HepG2 (cell line): ENCODE results near the gene KRT77. TPM values are rescaled to one million over a fixed set of nuclear protein-coding genes. Genes with fewer than 3 reads are reported as not detected.

Experiments used
- ATAC-seq: fragments of 200-7000 bp; cut with Tn5 transposase; 3 replicates; pipeline ENCODE4 v1.9.1; 2020; ENCODE audit warnings: mild to moderate bottlenecking, moderate library complexity
- BruUV-seq: library from RNA; stranded (reverse); fragments of 400-500 nt; replicated peaks from 2 replicates; lab custom pipeline; 2021; lab: Mats Ljungman, UMichigan
- CTCF ChIA-PET: fragments of 300-600 bp; formaldehyde crosslinking; extraction: SDS; loops from one replicate; lab custom pipeline; 2021; ENCODE audit warnings: low total read pairs, inconsistent platforms, low intra/inter-chr PET ratio; lab: Yijun Ruan, JAX
- POLR2A ChIA-PET: fragments of 350-600 bp; sonication (Branson Sonifier 250); formaldehyde crosslinking; loops from one replicate; lab custom pipeline; 2020; ENCODE audit warnings: antibody characterized with exemption, inconsistent platforms; lab: Yijun Ruan, JAX
- DNase-seq: peaks from one replicate; pipeline ENCODE4 v3.0.0-alpha.2; 2015; ENCODE audit warnings: low spot score
- FAIRE-seq: peaks from 3 replicates; lab custom pipeline; 2011; peaks lifted over from hg19 to GRCh38; lab: Jason Lieb, UNC
- H2AFZ ChIP-seq: one replicate; pipeline ENCODE4 v1.6.1; 2011; ENCODE audit warnings: low read length, inconsistent platforms
- H3K27ac ChIP-seq: fragments of 300-600 bp; 3 replicates; pipeline ENCODE4 v1.8.0; 2011; ENCODE audit warnings: mixed run types, mild to moderate bottlenecking, mixed read lengths, low read length, inconsistent platforms; ENCODE audit not compliant: insufficient read depth; ENCODE audit errors: extremely low read length
- H3K27me3 ChIP-seq, 2 experiments: fragments of 200-600 bp in 1 of 2; 2 replicates in 1 of 2; 3 replicates in 1 of 2; pipeline versions ENCODE4 v1.6.0 to v1.8.0; 2011; ENCODE audit warnings: low read length in 2 of 2, mild to moderate bottlenecking in 2 of 2, moderate library complexity in 2 of 2, inconsistent platforms in 1 of 2; ENCODE audit not compliant: insufficient read depth in 2 of 2, control insufficient read depth in 1 of 2
- H3K36me3 ChIP-seq, 2 experiments: fragments of 200-600 bp in 1 of 2; replicated peaks in 1 of 2; 2 replicates in 1 of 2; 3 replicates in 1 of 2; pipeline versions ENCODE4 v1.5.1 to v1.8.0; 2011; ENCODE audit warnings: low read length in 2 of 2, inconsistent platforms in 1 of 2; ENCODE audit not compliant: insufficient read depth in 2 of 2, control insufficient read depth in 1 of 2
- H3K4me1 ChIP-seq: 2 replicates; pipeline ENCODE4 v1.5.1; 2012; ENCODE audit warnings: low read length, inconsistent platforms; ENCODE audit not compliant: insufficient read depth
- H3K4me2 ChIP-seq: 2 replicates; pipeline ENCODE4 v1.6.0; 2011; ENCODE audit warnings: low read depth, low read length, inconsistent platforms
- H3K4me3 ChIP-seq, 3 experiments: fragments of 200-600 bp in 1 of 3; sonication (generic), shearing (Covaris generic) in 1 of 3; replicated peaks in 1 of 3; 2 replicates each; pipeline ENCODE4 v1.5.1; 2011 to 2016; ENCODE audit warnings: low read length in 3 of 3, inconsistent platforms in 2 of 3, low read depth in 2 of 3, mild to moderate bottlenecking in 2 of 3, control low read depth in 1 of 3, mixed read lengths in 1 of 3; ENCODE audit not compliant: insufficient read depth in 1 of 3
- H3K79me2 ChIP-seq: one replicate; pipeline ENCODE4 v1.6.1; 2011; ENCODE audit warnings: low read length, inconsistent platforms; ENCODE audit not compliant: insufficient read depth
- H3K9ac ChIP-seq: 2 replicates; pipeline ENCODE4 v1.6.0; 2011; ENCODE audit warnings: mild to moderate bottlenecking, low read depth, low read length, inconsistent platforms; ENCODE audit not compliant: insufficient read depth
- H3K9me3 ChIP-seq: 2 replicates; pipeline ENCODE4 v1.5.1; 2012; ENCODE audit warnings: mild to moderate bottlenecking, low read length
- H4K20me1 ChIP-seq: 2 replicates; pipeline ENCODE4 v1.6.0; 2011; ENCODE audit warnings: inconsistent platforms, mild to moderate bottlenecking, low read length, moderate library complexity; ENCODE audit not compliant: insufficient read depth
- AGO1 ChIP-seq: fragments of 200-400 bp; formaldehyde crosslinking; IDR thresholded peaks from 2 replicates; pipeline ENCODE4 v1.6.1; 2017; ENCODE audit warnings: mild to moderate bottlenecking, low read depth, low read length, moderate library complexity; ENCODE audit not compliant: poor library complexity, severe bottlenecking
- ARNTL ChIP-seq: sonication (generic); formaldehyde crosslinking; IDR thresholded peaks from 2 replicates; pipeline ENCODE4 v1.4.0; 2020; ENCODE audit warnings: mild to moderate bottlenecking, missing genetic modification reagents
- CHD4 ChIP-seq: fragments of 200-600 bp; sonication (generic); IDR thresholded peaks from 2 replicates; pipeline ENCODE4 v1.7.0; 2017; ENCODE audit warnings: mild to moderate bottlenecking, low read length, borderline replicate concordance
- DR1 ChIP-seq: sonication (generic); formaldehyde crosslinking; IDR thresholded peaks from 2 replicates; pipeline ENCODE4 v1.8.0; 2021; ENCODE audit warnings: mild to moderate bottlenecking, missing genetic modification reagents, inconsistent platforms
- NCOA2 ChIP-seq: sonication (generic); formaldehyde crosslinking; IDR thresholded peaks from 2 replicates; pipeline ENCODE4 v1.8.0; 2022; ENCODE audit warnings: inconsistent platforms
- NCOR1 ChIP-seq: fragments of 200-600 bp; sonication (generic); IDR thresholded peaks from 2 replicates; pipeline ENCODE4 v1.7.0; 2017; ENCODE audit warnings: antibody characterized with exemption, low read length, borderline replicate concordance
- NFE2L2 ChIP-seq: fragments of 150-350 bp; IDR thresholded peaks from 2 replicates; pipeline ENCODE4 v1.6.1; 2014; ENCODE audit warnings: low read length
- SP1 ChIP-seq, 2 experiments: fragments of 450-650 bp in 1 of 2; sonication (generic) in 1 of 2; formaldehyde crosslinking in 1 of 2; IDR thresholded peaks; 2 replicates each; pipeline versions ENCODE4 v1.4.0 to v1.6.1; 2016 to 2020; ENCODE audit warnings: missing genetic modification reagents in 1 of 2
- THRA ChIP-seq: sonication (generic); formaldehyde crosslinking; IDR thresholded peaks from 2 replicates; pipeline ENCODE4 v1.4.0; 2020; ENCODE audit warnings: missing genetic modification reagents, borderline replicate concordance
- ZNF317 ChIP-seq: sonication (generic); formaldehyde crosslinking; IDR thresholded peaks from 2 replicates; pipeline ENCODE4 v1.5.0; 2020; ENCODE audit warnings: mild to moderate bottlenecking, missing genetic modification reagents
- ZNF468 ChIP-seq: sonication (generic); formaldehyde crosslinking; IDR thresholded peaks from 2 replicates; pipeline ENCODE4 v1.8.0; 2022; ENCODE audit warnings: mild to moderate bottlenecking, moderate library complexity, missing genetic modification reagents
- ZNF569 ChIP-seq: sonication (generic); formaldehyde crosslinking; IDR thresholded peaks from 2 replicates; pipeline ENCODE4 v1.5.0; 2020; ENCODE audit warnings: mild to moderate bottlenecking, missing genetic modification reagents, moderate library complexity, borderline replicate concordance
- in situ Hi-C: cut with HindIII; loops from 2 replicates; pipeline ENCODE4 v1.10.0; 2017; ENCODE audit warnings: low pct_unique_long_range_greater_than_20kb; ENCODE audit not compliant: extremely low pct_ligation_motif_present
- intact Hi-C: fragments of 100-400 bp; cut with micrococcal nuclease; formaldehyde crosslinking; loops from one replicate; pipeline ENCODE4 v1.10.0; 2022; ENCODE audit not compliant: unreplicated experiment
- polyA plus RNA-seq, 8 experiments: library from polyadenylated mRNA; depleted of rRNA in 3 of 8; stranded (reverse) in 7 of 8; unstranded in 1 of 8; fragments of >200 nt; fragmentation: Illumina TruSeq in 4 of 8; extraction: Trizol in 4 of 8; gene quantifications; 2 replicates each; pipeline versions ENCODE4 v1.2.1 to v1.2.3, GENCODE V29; 2011 to 2016; ENCODE audit warnings: low read depth in 4 of 8, missing spikeins in 1 of 8, mixed read lengths in 1 of 8; ENCODE audit not compliant: insufficient read depth in 1 of 8
- total RNA-seq, 5 experiments: library from RNA; depleted of rRNA; stranded (reverse); fragments of >200 nt; fragmentation: Illumina TruSeq; extraction: Trizol; gene quantifications; 2 replicates each; pipeline ENCODE4 v1.2.3, GENCODE V29; 2016; ENCODE audit warnings: low read depth in 1 of 5
- TF ChIP-seq, protein P1 (sequence below): fragments of 450-650 bp; IDR thresholded peaks from 2 replicates; pipeline ENCODE4 v1.6.1; 2017; ENCODE audit warnings: mild to moderate bottlenecking
- TF ChIP-seq, protein P2 (sequence below): sonication (generic); formaldehyde crosslinking; IDR thresholded peaks from 2 replicates; pipeline ENCODE4 v1.8.1; 2023; ENCODE audit warnings: missing genetic modification reagents, inconsistent platforms, borderline replicate concordance

Gene KRT77
- total and polyA plus RNA-seq, 2 of the 13 experiments (the other 11 are each of a cell fraction or from before 2014, with no cell fraction given), result not detected

GRCh38 chr12:52663420-52663819 lies 39.9 kb downstream of the KRT77 start (continued):
- TF ChIP-seq, protein P1, sequence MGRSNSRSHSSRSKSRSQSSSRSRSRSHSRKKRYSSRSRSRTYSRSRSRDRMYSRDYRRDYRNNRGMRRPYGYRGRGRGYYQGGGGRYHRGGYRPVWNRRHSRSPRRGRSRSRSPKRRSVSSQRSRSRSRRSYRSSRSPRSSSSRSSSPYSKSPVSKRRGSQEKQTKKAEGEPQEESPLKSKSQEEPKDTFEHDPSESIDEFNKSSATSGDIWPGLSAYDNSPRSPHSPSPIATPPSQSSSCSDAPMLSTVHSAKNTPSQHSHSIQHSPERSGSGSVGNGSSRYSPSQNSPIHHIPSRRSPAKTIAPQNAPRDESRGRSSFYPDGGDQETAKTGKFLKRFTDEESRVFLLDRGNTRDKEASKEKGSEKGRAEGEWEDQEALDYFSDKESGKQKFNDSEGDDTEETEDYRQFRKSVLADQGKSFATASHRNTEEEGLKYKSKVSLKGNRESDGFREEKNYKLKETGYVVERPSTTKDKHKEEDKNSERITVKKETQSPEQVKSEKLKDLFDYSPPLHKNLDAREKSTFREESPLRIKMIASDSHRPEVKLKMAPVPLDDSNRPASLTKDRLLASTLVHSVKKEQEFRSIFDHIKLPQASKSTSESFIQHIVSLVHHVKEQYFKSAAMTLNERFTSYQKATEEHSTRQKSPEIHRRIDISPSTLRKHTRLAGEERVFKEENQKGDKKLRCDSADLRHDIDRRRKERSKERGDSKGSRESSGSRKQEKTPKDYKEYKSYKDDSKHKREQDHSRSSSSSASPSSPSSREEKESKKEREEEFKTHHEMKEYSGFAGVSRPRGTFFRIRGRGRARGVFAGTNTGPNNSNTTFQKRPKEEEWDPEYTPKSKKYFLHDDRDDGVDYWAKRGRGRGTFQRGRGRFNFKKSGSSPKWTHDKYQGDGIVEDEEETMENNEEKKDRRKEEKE, result no peak

GRCh38 chr12:52662918-52663229 lies 40.5 kb downstream of the KRT77 start:
- Histone ChIP-seq H4K20me1 (no peaks in the 10 kb centered on the region), H3K4me3 (no peak overlapping the region), H3K79me2 (no peaks in the 10 kb centered on the region), H3K4me2 (no peak overlapping the region), H3K27ac (no peak overlapping the region), H3K27me3 (peaks cover 3 to 21% of the 10 kb centered on the region in 2 experiments; a peak in 4 of 5 replicates), H3K36me3 (no peaks in the 10 kb centered on the region), H3K9ac (no peak overlapping the region), H2AFZ (no peak overlapping the region), H3K9me3 (no peaks in the 10 kb centered on the region), H3K4me1 (no peaks in the 10 kb centered on the region)
- TF ChIP-seq NCOR1 (no peak), NCOA2 (CRISPR knock-in tag) (no peak), ZNF317 (CRISPR knock-in tag) (no peak), THRA (CRISPR knock-in tag) (no peak), CHD4 (no peak), SP1 (IDR thresholded peaks at IDR 0.05) (no peak), SP1 (CRISPR knock-in tag; IDR thresholded peaks at IDR 0.05) (no peak), AGO1 (no peak), NFE2L2 (no peak), DR1 (CRISPR knock-in tag) (no peak), ARNTL (no peak), ZNF569 (no peak), ZNF468 (CRISPR knock-in tag) (no peak)
- TF ChIP-seq, protein P2, sequence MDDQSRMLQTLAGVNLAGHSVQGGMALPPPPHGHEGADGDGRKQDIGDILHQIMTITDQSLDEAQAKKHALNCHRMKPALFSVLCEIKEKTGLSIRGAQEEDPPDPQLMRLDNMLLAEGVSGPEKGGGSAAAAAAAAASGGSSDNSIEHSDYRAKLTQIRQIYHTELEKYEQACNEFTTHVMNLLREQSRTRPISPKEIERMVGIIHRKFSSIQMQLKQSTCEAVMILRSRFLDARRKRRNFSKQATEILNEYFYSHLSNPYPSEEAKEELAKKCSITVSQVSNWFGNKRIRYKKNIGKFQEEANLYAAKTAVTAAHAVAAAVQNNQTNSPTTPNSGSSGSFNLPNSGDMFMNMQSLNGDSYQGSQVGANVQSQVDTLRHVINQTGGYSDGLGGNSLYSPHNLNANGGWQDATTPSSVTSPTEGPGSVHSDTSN (CRISPR knock-in tag), result no peak
- ChIA-PET CTCF (no interaction called here), POLR2A (no interaction called here)
- FAIRE-seq (no peak), DNase-seq (no peak), ATAC-seq (no peak)
- no TSS peak for BruUV-seq
- in situ Hi-C loops, result no loop called here
- intact Hi-C loops, result no loop called here
